Activated CD4-positive, alpha-beta T cell treated with anti-CD3 and anti-CD28 coated beads, Interleukin-2, amount 50 U/mL, for 16 hours (primary cell): ENCODE results near the gene CHST8.

ENCODE experiments used
- DNase-seq: peaks from one replicate; pipeline ENCODE4 v3.0.0-alpha.2; 2020

The CHST8 gene

DNA sequence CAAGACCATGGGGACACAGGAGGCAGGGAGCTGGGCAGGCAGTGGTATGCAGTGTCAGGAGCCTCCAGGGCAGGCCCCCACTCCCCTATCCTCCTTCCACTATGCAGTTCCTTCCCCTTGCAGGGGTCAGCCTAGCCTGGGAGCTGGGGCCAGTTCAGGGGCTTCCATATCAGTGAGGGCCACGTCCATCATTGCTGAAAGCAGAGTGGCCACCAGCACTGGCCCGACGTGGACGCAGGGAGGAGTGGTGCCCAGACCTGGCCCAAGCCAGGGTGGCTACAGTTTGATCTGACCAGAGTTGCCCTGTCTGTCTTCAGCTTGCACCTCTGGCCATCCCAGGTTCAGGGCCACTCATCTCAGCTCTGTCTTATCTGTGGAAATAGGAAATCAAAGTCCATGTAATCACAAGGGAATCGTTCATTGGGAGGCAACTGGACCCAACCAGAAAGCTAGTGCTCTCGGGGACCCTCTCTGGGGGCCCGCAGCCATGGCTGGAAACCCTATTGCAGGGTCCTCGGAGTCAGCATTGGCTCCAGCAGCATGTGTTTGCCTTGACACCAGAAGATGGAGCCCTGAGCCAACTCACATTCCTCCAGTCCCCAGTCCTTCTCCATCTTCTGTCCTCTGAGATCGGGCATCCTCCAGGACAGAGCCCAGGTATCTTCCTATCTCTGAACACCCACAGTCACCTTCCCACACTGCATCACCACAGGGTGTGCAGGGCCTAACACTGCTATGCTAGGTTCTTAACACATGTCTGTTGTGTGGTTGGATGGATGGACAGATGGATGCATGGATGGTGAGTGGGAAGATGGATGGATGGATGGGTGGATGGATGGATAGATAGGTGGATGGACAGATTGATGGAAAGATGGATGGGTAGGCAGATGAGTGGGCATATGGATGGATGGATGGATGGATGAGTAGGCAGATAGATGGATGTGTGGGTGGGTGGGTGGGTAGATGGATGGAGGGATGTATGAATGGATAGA is 99.2 kb downstream of the CHST8 start:
- DNase-seq: no peak

DNA sequence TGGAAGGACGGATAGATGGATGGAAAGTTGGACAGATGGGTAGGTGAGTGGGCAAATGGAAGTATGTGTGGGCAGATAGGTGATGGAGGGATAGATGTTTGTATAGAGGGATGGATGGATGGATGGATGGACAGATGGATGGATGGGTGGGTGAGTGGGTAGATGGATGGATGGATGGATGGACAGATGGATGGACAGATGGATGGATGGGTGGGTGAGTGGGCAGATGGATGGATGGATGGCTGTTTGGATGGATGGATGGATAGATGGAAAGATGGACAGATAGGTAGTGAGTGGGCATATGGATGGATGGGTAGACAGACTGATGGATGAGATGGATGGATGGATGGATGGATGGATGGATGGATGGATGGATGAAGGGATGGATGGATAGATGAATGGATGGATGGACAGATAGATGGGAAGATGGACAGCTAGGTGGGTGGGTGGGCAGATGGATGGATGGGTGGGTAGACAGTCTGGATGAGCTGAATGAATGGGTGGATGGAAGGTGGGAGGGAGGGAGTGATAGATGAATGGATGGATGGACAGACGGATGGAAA is 100.1 kb downstream of the CHST8 start:
- no peak for DNase-seq

DNA sequence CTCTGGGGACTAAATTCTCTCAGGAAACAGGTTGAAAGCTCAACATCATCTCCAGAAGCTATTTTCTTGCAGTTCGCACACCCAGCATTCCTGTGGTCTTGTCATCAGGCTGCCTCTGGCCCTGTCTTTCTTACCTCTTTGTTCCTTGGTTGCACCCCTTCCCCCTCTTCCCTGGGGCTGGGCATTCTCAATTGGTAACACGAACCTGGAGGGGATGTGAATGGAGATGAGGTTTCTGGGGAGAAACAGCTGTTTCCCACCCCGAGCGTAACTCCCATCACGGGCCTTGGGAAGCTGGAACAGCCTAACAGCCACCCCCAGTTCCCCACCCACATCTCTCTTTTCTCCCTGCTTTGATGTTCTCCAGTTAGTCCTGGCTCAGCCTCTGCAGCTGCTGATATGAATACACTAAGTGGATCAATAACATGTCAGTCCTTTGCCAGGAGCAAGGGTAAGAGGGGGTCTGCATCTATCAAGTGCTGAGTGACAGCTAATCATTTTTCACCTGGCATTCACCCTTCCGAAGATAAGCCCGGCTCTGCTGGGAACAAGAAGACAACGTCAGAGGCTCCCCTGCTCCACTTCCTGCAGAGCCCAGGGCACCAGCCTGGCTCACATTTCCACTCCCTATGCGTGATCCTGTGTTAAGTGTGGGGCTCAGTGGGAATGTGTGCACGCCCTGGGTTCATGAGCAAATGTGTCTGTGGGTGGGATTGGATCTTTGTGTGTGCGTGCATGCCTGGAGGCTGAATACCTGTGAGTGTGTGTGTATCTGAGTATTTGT is 100.9 kb downstream of the CHST8 start:
- DNase-seq: no peak

DNA sequence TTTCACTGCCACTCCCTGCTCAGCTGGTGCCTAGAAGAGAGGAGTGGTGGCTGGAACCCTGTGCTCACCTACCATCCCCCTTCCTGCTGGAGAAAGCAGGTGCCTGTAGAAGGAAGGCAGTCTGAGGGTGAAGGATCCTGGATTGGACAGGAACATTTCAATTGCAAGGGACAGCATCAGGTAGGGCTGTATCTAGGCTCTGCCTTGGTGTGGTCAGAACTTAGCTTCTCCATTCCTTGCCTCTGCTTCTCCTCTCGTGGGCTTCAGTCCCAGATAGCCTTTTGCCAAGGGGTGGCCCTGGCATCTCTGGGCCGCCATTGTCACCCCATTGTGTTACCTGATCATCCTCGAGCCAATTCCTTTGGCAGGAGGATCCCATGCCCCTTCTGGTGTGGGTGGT is 101.8 kb downstream of the CHST8 start:
- DNase-seq: no peak

DNA sequence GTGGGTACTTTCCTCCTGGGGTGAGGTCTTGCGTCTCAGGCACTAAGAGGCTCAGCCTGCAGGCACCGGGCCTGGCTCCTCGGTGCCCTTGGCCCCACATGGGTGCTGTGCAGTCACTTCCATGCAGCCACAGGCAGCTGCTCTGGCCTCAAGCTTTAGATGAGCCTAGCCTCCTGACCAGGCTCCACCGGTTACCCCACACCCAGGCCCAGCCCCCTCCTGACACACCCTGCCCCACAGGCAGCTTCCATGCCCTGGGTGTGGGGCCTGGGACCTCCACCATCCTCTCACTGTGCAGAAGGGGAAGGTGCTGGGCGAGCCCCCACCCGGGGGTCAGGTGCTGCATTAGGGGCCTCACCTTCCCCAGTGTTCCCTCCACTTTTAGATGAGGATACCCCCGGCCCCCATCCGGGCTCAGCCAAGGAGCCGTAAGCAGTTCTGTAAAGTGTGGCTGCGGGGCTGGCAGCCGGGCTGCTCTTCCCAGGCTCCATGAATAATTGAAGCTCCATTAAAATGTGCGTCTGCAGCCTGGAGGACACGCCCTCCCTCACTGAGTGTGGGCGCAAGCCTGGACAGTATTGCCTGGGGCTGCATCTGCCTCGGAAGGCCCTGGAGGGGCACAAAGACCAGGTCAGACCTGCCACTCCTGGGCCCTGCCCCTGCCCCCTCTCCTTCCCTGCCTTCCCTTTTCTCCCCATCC is 102.4 kb downstream of the CHST8 start:
- no peak for DNase-seq

DNA sequence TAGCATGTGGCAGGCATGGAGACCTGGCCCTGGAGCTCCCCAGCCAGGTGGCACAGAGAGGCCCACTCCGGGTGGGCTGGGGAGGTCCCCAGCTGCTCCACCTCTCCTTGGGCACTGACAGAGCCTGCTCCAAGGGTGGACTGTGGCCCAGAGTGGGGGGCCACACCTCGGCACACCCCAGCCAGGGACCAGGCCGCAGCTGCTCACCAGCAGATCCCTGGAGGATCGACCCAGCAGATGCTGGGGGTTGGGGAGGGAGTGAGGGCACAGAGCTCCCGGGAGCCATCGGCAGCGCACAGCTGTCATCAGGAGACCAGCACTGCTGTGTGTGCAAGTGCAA is 102.9 kb downstream of the CHST8 start:
- no peak for DNase-seq

DNA sequence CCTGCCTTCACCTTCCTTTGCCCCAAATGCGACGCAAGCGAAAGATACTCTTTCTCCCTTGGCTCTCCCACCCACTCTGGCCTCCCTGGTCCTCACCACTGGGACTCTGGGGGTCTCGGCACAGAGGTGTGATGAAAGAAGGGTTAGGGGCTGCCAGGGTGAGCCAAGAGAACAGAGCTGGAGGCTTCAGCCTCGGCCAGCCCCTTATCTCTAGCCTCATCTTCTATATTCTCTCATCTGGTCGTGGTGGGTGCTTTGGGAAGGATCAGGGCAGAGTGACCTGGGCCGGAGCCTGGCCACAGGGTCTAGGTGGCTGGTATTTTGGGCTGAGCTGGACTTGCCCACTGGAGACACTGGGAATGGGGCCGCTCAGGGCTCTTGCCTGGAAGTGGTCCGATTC is 103.8 kb downstream of the CHST8 start:
- no peak for DNase-seq

DNA sequence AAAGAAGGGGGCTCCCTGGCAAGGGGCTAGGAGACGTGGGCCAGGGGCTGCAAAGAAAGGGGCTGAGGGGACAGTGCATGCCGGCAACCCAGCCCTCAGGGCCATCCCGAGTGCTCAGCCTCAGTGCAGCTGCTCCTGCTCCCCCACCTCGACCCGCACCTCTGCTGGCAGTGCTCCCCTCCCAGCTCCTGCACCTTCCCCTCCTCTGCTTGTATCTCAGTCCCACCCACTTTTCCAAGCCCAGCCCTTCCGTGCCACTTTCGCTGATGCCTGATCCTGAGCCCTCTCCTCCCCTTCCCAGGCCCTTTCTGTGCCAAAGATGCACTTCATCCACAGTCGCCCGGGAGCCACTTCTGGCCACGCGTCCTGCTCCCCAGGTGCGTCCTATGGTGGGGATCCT is 105.0 kb downstream of the CHST8 start:
- DNase-seq: no peak

DNA sequence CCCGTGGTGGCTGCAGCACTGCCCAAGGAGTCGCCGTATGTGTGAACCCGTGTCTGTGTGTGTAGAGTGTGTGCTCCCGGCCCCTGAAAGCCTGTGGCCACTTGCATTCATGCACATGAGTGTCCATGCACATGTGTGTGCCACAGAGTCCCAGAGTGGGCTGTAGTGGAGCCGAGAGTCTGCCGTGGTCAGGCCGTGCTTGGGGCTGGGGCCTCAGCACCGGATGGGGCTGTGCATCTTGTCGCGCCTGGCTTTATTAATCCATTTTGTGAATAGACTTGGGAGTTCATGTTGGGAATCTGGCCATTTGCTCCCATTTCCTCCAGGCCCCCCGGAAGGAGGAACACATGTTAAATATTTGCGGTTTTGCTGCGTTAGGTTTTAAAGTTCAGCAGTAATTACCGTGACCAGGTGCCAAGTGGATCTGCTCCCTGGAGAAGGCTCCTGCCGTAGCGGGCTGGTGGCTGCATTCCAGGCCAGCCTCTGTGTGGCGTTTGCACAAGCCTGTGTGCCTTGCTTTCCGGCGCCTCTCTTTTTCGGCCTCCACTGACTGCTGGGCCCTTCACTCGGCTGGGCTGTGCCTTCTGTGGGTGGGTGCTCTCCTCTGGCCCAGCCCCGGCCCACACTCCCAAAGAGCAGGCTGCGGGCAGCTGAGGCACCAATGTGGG is 105.7 kb downstream of the CHST8 start:
- DNase-seq: no peak

DNA sequence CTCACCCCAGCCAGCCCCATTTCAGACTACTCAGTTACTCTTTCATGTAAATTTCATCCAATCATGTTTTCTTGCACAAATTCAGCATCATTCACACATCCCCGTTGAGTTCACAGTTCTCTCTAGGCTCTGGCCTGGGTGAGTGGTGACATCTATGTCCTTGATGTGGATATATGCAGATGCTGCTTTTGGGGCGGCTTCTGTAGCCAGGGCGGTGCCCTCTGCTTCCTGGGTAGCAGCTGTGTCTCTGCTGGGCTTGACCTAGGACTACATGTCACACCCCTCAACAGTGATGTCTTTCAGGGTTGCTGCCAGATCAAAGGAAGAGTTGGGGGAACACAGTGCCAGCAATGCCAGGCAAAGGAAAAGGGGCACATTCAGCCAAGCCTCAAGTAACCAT is 106.4 kb downstream of the CHST8 start:
- no peak for DNase-seq

DNA sequence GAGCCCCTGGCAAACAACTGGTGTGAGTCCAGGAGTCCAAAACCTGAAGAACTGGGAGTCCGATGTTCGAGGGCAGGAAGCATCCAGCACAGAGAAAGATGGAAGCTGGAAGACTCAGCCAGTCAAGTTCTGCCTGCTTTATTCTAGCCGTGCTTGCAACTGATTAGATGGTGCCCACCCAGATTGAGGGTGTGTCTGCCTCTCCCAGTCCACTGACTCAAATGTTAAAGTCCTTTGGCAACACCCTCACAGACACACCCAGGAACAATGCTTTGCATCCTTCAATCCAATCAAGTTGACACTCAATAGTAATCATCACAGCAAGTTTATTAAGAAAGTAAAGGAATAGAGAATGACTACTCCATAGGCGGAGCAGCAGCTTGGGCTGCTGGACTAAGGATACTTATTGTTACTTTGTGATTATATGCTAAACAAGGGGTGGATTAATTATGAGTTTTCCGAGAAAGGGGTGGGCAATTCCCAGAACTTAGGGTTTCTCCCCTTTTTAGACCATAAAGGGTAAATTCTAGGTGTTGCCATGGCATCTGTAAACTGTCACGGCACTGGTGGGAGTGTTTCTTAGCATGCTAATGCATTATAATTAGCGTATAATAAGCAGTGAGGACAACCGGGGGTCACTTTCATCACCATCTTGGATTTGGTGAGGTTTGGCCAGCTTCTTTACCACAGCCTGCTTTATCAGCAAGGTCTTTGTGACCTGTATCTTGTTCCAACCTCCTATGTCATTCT is 109.3 kb downstream of the CHST8 start:
- no peak for DNase-seq

DNA sequence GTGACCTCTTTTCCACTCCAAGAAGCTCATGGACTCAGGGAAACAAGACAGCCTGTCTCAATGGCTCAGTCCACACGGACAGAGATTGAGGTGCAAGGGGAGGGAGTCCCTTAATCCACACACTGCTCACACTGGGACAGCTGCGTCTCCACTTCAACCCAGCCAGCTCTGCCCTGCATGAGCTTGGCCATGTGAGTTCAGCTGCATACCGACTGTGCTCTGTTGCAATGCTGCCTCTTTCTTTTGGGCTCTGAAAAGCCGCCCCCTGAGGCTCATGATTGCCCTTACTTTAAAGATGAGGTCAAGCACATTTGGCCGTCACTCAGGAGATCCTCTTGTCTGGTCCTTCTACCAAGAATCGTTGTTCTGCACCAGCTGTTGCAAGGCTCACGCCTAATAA is 110.1 kb downstream of the CHST8 start:
- DNase-seq: no peak

DNA sequence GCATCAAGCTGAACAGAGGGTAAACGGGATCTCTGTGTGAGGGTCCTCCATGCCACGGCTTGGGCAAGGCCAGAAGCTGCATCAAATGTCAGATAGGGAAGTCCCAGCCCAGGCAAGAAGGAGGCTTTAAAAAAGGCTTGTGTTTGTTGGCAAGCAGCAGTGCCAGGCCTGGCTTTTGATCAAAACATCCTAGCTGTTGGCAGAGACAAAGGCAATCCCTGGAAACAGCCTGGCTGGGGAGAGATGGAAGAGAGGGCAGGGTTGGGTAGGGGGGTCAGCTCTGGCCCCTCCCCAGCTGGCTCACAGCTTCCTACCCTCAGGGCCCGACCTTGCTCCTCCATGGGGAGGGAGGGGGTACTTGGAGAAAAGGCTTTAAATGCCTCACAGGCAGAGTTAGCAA is 113.2 kb downstream of the CHST8 start:
- no peak for DNase-seq

DNA sequence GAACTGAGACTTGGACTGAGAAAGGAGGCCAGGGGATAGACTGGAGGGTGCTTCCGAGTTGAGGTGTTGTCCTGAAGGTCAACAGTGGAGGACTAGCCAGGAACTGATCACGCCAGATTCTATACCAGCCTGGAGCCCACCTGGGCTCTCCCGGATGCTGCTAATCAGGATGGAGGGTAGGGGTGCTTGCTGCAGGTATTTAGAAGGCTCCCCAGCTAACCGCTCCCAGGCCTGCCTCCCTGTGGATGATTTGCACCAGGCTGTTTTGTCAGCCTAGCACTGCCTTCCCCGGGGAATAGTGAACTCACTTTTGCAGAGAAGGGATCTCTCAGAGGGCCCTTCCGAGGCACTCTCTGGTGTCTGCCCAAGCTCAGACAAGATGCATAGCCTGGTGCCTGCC is 114.4 kb downstream of the CHST8 start:
- no peak for DNase-seq

DNA sequence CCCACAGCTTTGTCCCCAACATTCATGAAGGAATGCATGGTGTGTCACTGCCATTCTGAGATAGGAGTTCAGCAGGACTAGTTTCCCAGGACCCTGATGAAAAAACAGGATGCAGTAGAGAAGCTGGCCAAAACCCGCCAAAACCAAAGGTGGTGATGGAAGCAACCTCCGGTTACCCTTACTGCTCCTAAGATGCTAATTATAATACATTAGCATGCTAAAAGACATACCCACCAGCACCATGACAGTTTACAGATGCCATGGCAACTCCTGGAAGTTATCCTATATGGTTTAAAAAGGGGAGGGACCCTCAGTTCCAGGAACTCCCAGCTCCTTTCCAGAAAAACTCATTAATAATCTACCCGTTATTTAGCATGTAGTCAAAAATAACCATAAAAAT is 115.0 kb downstream of the CHST8 start:
- DNase-seq: no peak

DNA sequence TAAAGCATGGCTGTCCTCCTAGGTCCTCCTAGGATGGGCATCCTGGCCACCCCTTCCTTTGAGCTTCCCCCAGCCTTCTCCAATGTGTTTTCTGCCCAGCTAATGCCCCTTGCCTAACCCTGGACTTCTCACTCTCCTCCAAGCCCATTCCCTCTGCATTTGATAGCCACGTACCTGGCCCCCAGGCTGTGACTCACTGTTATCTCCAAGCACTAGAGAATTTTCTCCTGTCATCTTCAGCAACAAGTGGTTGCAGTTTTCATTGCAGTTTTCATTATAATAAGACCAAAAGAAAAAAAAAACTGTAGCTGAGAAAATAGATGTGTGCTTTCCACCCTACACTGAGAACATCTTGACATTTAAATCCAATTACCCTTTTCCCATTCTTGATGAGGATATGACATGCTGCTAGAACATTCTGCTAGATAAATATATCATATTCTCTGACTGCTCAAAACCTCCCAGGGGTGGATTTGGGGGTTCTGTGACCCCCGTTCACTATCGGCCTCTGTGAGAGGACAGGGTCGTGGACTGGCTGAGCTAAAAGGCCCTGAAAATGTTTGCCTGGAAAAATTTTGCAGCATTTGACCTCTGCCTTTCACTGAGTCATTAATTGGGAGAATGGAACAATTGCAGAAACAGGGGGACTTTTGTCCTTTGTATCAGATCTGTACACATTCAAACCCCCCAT is 116.1 kb downstream of the CHST8 start:
- DNase-seq: no peak

DNA sequence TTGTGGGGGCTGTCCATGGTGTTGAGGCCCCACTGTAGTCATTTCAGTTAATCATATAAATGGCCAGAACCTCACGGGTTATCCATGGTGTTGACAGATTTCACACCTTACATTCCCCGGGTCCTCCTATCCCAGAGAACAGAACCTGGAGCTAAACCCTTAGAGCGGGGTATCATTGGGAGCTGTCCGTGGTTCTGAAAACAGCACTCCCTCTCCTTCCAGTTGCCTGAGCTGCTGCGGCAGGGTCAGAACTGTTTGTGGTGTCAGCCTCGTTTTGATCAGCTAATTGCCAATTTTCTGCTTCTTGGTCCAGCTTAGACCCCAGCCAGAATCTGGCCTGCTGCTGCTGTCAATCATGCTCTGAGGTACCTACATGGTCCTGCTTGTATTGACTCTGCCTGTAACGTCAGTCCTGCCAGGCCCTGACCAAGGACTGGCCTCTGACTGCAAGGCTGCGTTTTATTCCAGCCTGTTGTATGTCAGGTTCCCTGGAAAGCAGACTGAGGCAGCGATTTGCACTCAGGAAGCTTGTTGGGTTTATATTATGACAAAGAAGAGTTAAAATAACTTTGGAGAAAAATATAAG is 119.2 kb downstream of the CHST8 start:
- DNase-seq: peak; percentile 9

DNA sequence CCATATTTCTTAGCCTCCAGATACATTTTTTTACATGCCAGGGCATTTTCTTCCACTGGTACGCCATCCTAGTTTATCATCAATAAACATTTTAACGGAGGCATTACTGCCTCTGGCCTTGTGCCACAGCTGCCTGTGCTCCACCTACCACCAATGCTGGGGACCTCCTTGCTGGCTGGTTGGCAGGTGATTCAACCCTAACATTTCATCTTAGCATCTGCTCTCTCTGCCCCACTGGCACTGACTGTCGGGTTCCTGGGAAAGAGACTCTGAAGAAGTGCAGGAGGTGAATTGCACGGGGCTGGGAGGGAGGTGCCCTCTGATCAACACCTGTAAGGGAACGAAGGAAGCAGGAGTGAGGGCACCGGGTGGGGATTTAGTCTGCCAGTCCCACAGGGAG is 123.5 kb downstream of the CHST8 start:
- no peak for DNase-seq

DNA sequence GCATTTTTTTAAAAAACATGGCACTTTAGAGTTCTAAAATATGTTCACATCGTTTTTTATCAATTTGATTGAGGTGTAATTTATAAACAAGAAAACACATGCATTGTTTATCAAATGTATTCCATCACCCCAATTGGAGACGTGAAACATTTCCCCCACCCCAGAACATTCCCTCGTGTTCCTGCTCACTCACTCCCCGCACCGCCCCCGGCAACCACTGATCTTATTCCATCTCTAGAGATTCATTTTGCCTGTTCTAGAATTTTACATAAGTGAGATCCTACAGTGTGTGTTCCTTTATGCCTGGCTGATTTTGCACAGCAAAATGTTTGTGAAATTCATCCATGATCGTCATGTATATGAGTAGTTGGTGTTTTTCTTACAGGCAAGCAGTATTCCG is 124.4 kb downstream of the CHST8 start:
- no peak for DNase-seq

DNA sequence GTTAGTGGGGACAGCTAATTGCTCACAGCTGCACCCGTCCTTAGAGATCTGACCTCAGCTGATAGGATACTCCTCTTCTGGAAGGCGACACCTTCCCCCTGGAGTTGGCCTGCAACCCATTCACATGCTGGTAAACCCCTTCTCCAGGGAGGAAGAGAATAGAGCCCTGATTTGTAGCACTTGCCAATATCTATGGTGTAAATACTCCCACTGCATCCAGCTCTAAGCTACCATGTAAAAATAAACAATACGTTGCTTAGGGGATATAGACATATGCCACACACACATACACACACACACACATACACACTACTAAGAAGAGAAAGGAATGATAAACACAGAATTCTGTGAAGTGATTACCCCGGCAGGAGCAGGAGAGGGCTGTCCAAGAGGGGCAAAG is 125.5 kb downstream of the CHST8 start:
- DNase-seq: no peak

DNA sequence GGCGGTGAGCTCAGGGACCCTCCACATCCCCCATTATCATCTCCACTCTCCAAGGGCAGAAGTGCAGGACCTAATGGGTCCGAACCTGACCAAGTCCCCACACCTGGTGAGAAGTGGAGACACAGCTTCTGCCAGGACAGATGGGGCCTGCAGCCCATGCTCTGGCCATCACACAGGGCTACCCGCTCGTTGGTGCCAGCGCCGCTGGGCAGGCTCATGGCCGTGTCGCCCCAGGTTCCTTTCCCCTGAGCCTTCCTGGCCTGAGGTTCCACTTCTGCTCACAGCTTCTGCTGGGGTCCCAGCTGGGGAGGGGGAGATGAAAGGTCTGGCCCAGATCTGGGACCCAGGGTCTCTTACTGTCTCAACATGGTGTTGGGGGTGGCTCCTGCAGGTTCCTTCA is 126.5 kb downstream of the CHST8 start:
- no peak for DNase-seq
